ENCODE results near the gene PHAF1.

- no peak for TF ChIP-seq POLR2A (IDR thresholded peaks at IDR 0.05)
- TF ChIP-seq, protein P1, sequence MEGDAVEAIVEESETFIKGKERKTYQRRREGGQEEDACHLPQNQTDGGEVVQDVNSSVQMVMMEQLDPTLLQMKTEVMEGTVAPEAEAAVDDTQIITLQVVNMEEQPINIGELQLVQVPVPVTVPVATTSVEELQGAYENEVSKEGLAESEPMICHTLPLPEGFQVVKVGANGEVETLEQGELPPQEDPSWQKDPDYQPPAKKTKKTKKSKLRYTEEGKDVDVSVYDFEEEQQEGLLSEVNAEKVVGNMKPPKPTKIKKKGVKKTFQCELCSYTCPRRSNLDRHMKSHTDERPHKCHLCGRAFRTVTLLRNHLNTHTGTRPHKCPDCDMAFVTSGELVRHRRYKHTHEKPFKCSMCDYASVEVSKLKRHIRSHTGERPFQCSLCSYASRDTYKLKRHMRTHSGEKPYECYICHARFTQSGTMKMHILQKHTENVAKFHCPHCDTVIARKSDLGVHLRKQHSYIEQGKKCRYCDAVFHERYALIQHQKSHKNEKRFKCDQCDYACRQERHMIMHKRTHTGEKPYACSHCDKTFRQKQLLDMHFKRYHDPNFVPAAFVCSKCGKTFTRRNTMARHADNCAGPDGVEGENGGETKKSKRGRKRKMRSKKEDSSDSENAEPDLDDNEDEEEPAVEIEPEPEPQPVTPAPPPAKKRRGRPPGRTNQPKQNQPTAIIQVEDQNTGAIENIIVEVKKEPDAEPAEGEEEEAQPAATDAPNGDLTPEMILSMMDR (IDR thresholded peaks at IDR 0.05): no peak
Measured at GRCh38 chr16:67087803-67088202, 21.9 kb upstream of the PHAF1 start.

Data from Peyer's patch (tissue), 4 donors.